PC-3 (cell line): ENCODE data around the gene ZNF768. TPM values are rescaled to one million over a fixed set of nuclear protein-coding genes. Genes with fewer than 3 reads are reported as not detected.

Experiments
- ATAC-seq: fragments of 200-7000 bp; cut with Tn5 transposase; 2 replicates; pipeline ENCODE4 v1.9.1; 2020; ENCODE audit warnings: mild to moderate bottlenecking, moderate library complexity
- BruUV-seq: library from RNA; stranded (reverse); fragments of 400-500 nt; replicated peaks from 2 replicates; lab custom pipeline; 2021; lab: Mats Ljungman, UMichigan
- CTCF ChIA-PET: fragments of 300-600 bp; sonication (Branson Sonifier 250); formaldehyde crosslinking; loops from one replicate; lab custom pipeline; 2022; ENCODE audit warnings: antibody characterized with exemption; lab: Charles Lee
- POLR2A ChIA-PET: fragments of 300-600 bp; sonication (Branson Sonifier 250); formaldehyde crosslinking; loops from one replicate; lab custom pipeline; 2022; ENCODE audit warnings: antibody characterized with exemption; ENCODE audit not compliant: unreplicated experiment; lab: Charles Lee
- DNase-seq: peaks from one replicate; pipeline ENCODE4 v3.0.0-alpha.2; 2015
- H2AFZ ChIP-seq: fragments of 300-600 bp; sonication (generic); 2 replicates; pipeline ENCODE4 v1.6.0; 2016; ENCODE audit warnings: antibody characterized with exemption, low read length
- H3F3A ChIP-seq: fragments of 300-600 bp; sonication (generic); one replicate; pipeline ENCODE4 v1.6.0; 2017; ENCODE audit warnings: antibody characterized with exemption, low read length, control low read depth, mild to moderate bottlenecking; ENCODE audit not compliant: unreplicated experiment
- H3K27ac ChIP-seq: fragments of 300-600 bp; sonication (generic); 2 replicates; pipeline ENCODE4 v1.5.1; 2016; ENCODE audit warnings: mild to moderate bottlenecking, low read length
- H3K27me3 ChIP-seq: fragments of 300-600 bp; sonication (generic); 2 replicates; pipeline ENCODE4 v1.6.1; 2016; ENCODE audit warnings: low read length, mixed read lengths
- H3K36me3 ChIP-seq: fragments of 300-600 bp; sonication (generic); 2 replicates; pipeline ENCODE4 v1.6.1; 2016; ENCODE audit warnings: low read depth, mixed run types, low read length, mixed read lengths
- H3K4me1 ChIP-seq: fragments of 300-600 bp; sonication (generic); 2 replicates; pipeline ENCODE4 v1.5.1; 2016; ENCODE audit warnings: low read length; ENCODE audit not compliant: insufficient read depth
- H3K4me2 ChIP-seq: fragments of 300-600 bp; sonication (generic); 2 replicates; pipeline ENCODE4 v1.6.0; 2016; ENCODE audit warnings: low read length
- H3K4me3 ChIP-seq: fragments of 300-600 bp; sonication (generic); 2 replicates; pipeline ENCODE4 v1.5.1; 2016; ENCODE audit warnings: mild to moderate bottlenecking, low read length, mixed read lengths
- H3K79me2 ChIP-seq: fragments of 300-600 bp; sonication (generic); 2 replicates; pipeline ENCODE4 v1.6.1; 2017; ENCODE audit warnings: low read length, mixed read lengths
- H3K9ac ChIP-seq: fragments of 300-600 bp; sonication (generic); 2 replicates; pipeline ENCODE4 v1.6.0; 2016; ENCODE audit warnings: mild to moderate bottlenecking, low read length
- H3K9me2 ChIP-seq: fragments of 300-600 bp; sonication (generic); replicated peaks from 2 replicates; pipeline ENCODE4 v1.6.1; 2016; ENCODE audit warnings: mixed run types, low read length, mixed read lengths
- H3K9me3 ChIP-seq: fragments of 300-600 bp; sonication (generic); 2 replicates; pipeline ENCODE4 v1.6.1; 2016; ENCODE audit warnings: low read length, mixed read lengths
- H4K20me1 ChIP-seq: fragments of 300-600 bp; sonication (generic); 2 replicates; pipeline ENCODE4 v1.6.1; 2016; ENCODE audit warnings: low read length, mixed read lengths
- CTCF ChIP-seq: fragments of 300-600 bp; sonication (generic); conservative IDR thresholded peaks from 2 replicates; pipeline ENCODE4 v1.5.1; 2017; ENCODE audit warnings: antibody characterized with exemption, low read depth, mild to moderate bottlenecking, low read length
- EZH2 ChIP-seq: fragments of 300-600 bp; sonication (generic); IDR thresholded peaks from one replicate; pipeline ENCODE4 v1.6.1; 2017; ENCODE audit warnings: antibody characterized with exemption, mild to moderate bottlenecking, low read length; ENCODE audit not compliant: unreplicated experiment
- EZH2phosphoT487 ChIP-seq: fragments of 300-600 bp; sonication (generic); IDR thresholded peaks from 2 replicates; pipeline ENCODE4 v1.6.1; 2018; ENCODE audit warnings: mild to moderate bottlenecking, antibody characterized with exemption, low read length, borderline replicate concordance
- intact Hi-C: fragments of 100-400 bp; cut with micrococcal nuclease; formaldehyde crosslinking; loops from 2 replicates; pipeline ENCODE4 v1.9.0; 2023
- total RNA-seq: library from RNA; depleted of rRNA; stranded (reverse); fragments of >200 nt; gene quantifications from 2 replicates; pipeline ENCODE4 v1.2.3, GENCODE V29; 2014

Gene ZNF768
- total RNA-seq, 1 experiment from 2014 or later, result 31.2 TPM

- CTCF ChIA-PET, result no interaction called here
- peaks cover 11% of the 10 kb centered on the region for H3K79me2 ChIP-seq
- no peaks in the 10 kb centered on the region for H3F3A ChIP-seq
- no peak overlapping the region for H3K4me2 ChIP-seq
- no peaks in the 10 kb centered on the region for H3K9me3 ChIP-seq
- DNase-seq (no peak), ATAC-seq (no peak)
- H3K27ac ChIP-seq, result no peak overlapping the region
- no peaks in the 10 kb centered on the region for H3K36me3 ChIP-seq
- H3K9ac ChIP-seq, result no peak overlapping the region
- no peaks in the 10 kb centered on the region for H3K9me2 ChIP-seq
- no peak overlapping the region for H3K4me3 ChIP-seq
- intact Hi-C loops, result no loop called here
- H3K4me1 ChIP-seq, result peaks cover 4% of the 10 kb centered on the region
- H2AFZ ChIP-seq, result no peak overlapping the region
- POLR2A ChIA-PET, result no interaction called here
- no peaks in the 10 kb centered on the region for H4K20me1 ChIP-seq
- no peaks in the 10 kb centered on the region for H3K27me3 ChIP-seq
- TF ChIP-seq EZH2phosphoT487 (no peak), CTCF (no peak), EZH2 (no peak)
- BruUV-seq, result no TSS peak
These were observed 35.7 kb upstream of the ZNF768 start for GRCh38 chr16:30562021-30562420.

DNA sequence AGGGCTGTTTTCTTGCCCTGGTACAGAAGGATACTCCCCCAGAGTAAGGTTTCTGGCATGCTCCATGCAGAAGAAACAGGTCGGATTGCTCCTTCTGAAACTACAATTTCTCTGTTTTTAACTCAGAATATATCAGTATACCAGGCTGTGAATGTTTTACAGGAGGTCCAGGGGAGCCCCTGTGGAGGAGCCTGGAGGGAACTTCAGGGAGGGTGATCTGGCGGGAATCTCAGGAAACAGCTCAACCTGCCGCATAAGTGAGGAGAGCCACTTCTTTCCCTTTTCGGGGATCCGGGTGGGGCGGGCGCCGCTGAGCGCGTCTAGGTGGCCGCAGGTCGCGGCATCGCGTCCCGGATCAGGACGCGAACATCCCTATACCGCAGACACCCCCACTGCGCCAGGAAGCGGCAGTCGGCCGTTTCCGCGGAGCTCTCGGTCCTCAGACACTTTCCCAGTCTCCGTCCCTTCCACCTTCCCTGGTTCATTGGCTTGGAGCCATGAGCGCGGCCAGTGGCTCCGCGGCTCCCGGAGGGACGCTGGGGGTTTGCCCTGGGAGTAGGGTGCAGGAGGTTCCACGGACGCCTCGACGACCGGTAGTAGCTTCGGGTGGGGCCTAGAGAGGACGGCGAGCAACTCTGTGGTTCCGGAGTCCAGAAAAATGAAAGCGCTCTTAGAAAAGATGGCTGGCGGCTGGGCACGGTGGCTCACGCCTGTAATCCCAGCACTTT is 34.9 kb upstream of the ZNF768 start:
- Histone ChIP-seq H3K27me3 (no peaks in the 10 kb centered on the region), H3K4me1 (peaks cover 2% of the 10 kb centered on the region; the same call in 1 of the 2 replicates), H3K36me3 (no peaks in the 10 kb centered on the region), H3K9me3 (no peaks in the 10 kb centered on the region), H3K9me2 (no peaks in the 10 kb centered on the region), H3K9ac (no peak overlapping the region), H3K27ac (no peak overlapping the region), H4K20me1 (no peaks in the 10 kb centered on the region), H3K4me3 (no peak overlapping the region), H2AFZ (no peak overlapping the region), H3K4me2 (no peak overlapping the region), H3F3A (no peaks in the 10 kb centered on the region), H3K79me2 (peaks cover 17% of the 10 kb centered on the region)
- ATAC-seq (no peak), DNase-seq (no peak)
- BruUV-seq, result no TSS peak
- POLR2A ChIA-PET, result no interaction called here
- CTCF ChIA-PET, result no interaction called here
- intact Hi-C loops, result no loop called here
- TF ChIP-seq EZH2 (no peak), CTCF (no peak), EZH2phosphoT487 (no peak)

- intact Hi-C loops, result no loop called here
- H3K9me2 ChIP-seq, result no peaks in the 10 kb centered on the region
- no peaks in the 10 kb centered on the region for H3K9me3 ChIP-seq
- no peaks in the 10 kb centered on the region for H3F3A ChIP-seq
- H3K4me1 ChIP-seq, result peaks cover 3% of the 10 kb centered on the region; the same call in 1 of the 2 replicates
- no peak for ATAC-seq
- TF ChIP-seq CTCF (no peak), EZH2phosphoT487 (no peak), EZH2 (no peak)
- no TSS peak for BruUV-seq
- peaks cover 29% of the 10 kb centered on the region for H3K79me2 ChIP-seq
- no peak overlapping the region for H3K4me3 ChIP-seq
- no peak overlapping the region for H2AFZ ChIP-seq
- DNase-seq, result no peak
- H3K4me2 ChIP-seq, result no peak overlapping the region
- ChIA-PET POLR2A (no interaction called here), CTCF (no interaction called here)
- H3K27ac ChIP-seq, result no peak overlapping the region
- no peaks in the 10 kb centered on the region for H3K27me3 ChIP-seq
- no peaks in the 10 kb centered on the region for H4K20me1 ChIP-seq
- no peaks in the 10 kb centered on the region for H3K36me3 ChIP-seq
- H3K9ac ChIP-seq, result no peak overlapping the region
These were observed 33.3 kb upstream of the ZNF768 start for GRCh38 chr16:30559690-30560089.
